K562 (cell line): Measurements from ENCODE around the gene SMC4. TPM values are rescaled to one million over a fixed set of nuclear protein-coding genes. Genes with fewer than 3 reads are reported as not detected.

Experiments used
- BMI1 ChIP-seq: fragments of 150-350 bp; IDR thresholded peaks from 2 replicates; pipeline ENCODE4 v1.6.1; 2014; ENCODE audit warnings: low read length
- NKRF ChIP-seq: fragments of 450-650 bp; IDR thresholded peaks from 2 replicates; pipeline ENCODE4 v1.6.1; 2016; ENCODE audit warnings: borderline replicate concordance
- TBL1XR1 ChIP-seq, 2 experiments: IDR thresholded peaks; 2 replicates each; pipeline ENCODE4 v1.6.1; 2012; ENCODE audit warnings: improper control_type of control experiment in 2 of 2, low read length in 2 of 2, mild to moderate bottlenecking in 1 of 2
- TOE1 ChIP-seq, 2 experiments: fragments of 450-650 bp in 1 of 2; sonication (generic) in 1 of 2; formaldehyde crosslinking in 1 of 2; IDR thresholded peaks; 2 replicates each; pipeline versions ENCODE4 v1.7.1 to v1.8.0; 2016 to 2022; ENCODE audit warnings: borderline replicate concordance in 2 of 2, mild to moderate bottlenecking in 2 of 2, antibody characterized with exemption in 1 of 2, inconsistent platforms in 1 of 2, low read depth in 1 of 2, missing genetic modification reagents in 1 of 2, moderate library complexity in 1 of 2
- ZNF253 ChIP-seq: fragments of 250-450 bp; sonication (Bioruptor Pico); conservative IDR thresholded peaks from 2 replicates; pipeline ENCODE4 v1.6.1; 2021; ENCODE audit warnings: mild to moderate bottlenecking
- microRNA counts: library from miRNA; unstranded; fragments of <30 nt; microRNA quantifications from one replicate; lab custom pipeline; 2016
- microRNA-seq: library from miRNA; unstranded; fragments of <30 nt; microRNA quantifications from one replicate; pipeline ENCODE4, GENCODE V29; 2018; ENCODE audit warnings: borderline microRNAs expressed
- polyA plus RNA-seq, 8 experiments: library from polyadenylated mRNA; depleted of rRNA in 4 of 8; stranded (reverse) in 5 of 8; unstranded in 3 of 8; fragments of >200 nt; fragmentation: Nextera tagmentation in 2 of 8; fragmentation: Illumina TruSeq in 1 of 8; extraction: Ambion mirVana in 2 of 8; extraction: Trizol in 1 of 8; gene quantifications; 2 replicates each; pipeline versions ENCODE4 v1.2.1 to v1.2.3, GENCODE V29; 2011 to 2014; ENCODE audit warnings: inconsistent platforms in 1 of 8, missing spikeins in 1 of 8
- small RNA-seq: library from RNA; depleted of rRNA; stranded (forward); fragments of <200 nt; gene quantifications from one replicate; pipeline ENCODE3, GENCODE V24; 2014
- total RNA-seq, 7 experiments: library from RNA; depleted of rRNA in 6 of 7; stranded (reverse); fragments of >200 nt in 6 of 7; fragmentation: Illumina TruSeq in 2 of 7; extraction: Trizol in 2 of 7; gene quantifications; 2 replicates each; pipeline versions ENCODE4 v1.2.1 to v1.2.3, GENCODE V29; 2011 to 2021; ENCODE audit warnings: low replicate concordance in 1 of 7

Gene SMC4
- total and polyA plus RNA-seq, 9 of the 15 experiments (the other 6 are each of a cell fraction or from before 2014, with no cell fraction given), result 87.9 to 347 (median 176) TPM

DNA sequence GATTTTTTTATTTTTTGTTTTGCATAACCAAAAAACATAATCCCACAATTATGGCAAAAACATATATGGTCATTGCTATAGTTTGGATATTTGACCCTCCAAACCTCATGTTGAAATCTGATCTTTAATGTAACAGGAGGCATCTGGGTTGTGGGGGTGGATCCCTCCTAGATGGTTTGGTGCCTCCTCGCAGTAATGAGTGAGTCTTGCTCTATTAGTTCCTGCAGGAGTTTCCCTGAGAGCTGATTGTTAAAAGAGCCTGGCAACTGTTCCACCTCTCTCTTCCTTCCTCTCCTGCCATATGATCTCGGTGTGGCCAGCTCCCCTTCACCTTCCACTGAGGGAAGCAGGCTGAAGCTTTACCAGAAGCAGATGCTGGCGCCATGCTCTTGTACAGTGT is 83.3 kb downstream of the SMC4 start (continued):
- TF ChIP-seq ZNF253 (CRISPR knock-in tag) (no peak), TOE1 (IDR thresholded peaks at IDR 0.05; ENCODE audit: borderline replicate concordance) (no peak), TOE1 (CRISPR knock-in tag; IDR thresholded peaks at IDR 0.05; ENCODE audit: borderline replicate concordance, low read depth) (no peak), TBL1XR1 (IDR thresholded peaks at IDR 0.05; ENCODE audit: low read length in 2 of 2) (no peak), NKRF (no peak), BMI1 (no peak)
- TF ChIP-seq, all 486 proteins: peak for 0

MicroRNA genes within 50 kb of the gene (microRNA counts, 767-probe panel; counts per million panel counts)
- microRNA hsa-miR-15b-5p (lab: Ali Mortazavi, UCI), result 7,856 counts per million, percentile 98 among the panel's probes with 10 or more counts

Small RNA genes lying within 50 kb of the gene (microRNA-seq; reads per million reads assigned to microRNA genes)
- gene MIR15B (656 reads per million, percentile 90 among the genes with 10 or more reads in this experiment), gene MIR16-2 (3,274 reads per million, percentile 96 among the genes with 10 or more reads in this experiment)

Small RNA genes lying within 50 kb of the gene (small RNA-seq; reads per million reads assigned to genes)
- gene MIR15B, result 99.6 reads per million, percentile 98 among the genes with 10 or more reads in this experiment
- 30.8 reads per million, percentile 97 among the genes with 10 or more reads in this experiment for gene MIR16-2
- gene RNU7-136P, result not detected

Other genes starting within 250 kb of the SMC4 start
- gene C3orf80, start 174.2 kb upstream of the SMC4 start, total RNA-seq (2014; rRNA removed), result 0.14 and 0.33 TPM in 2 replicates
- gene C3orf80, start 174.2 kb upstream of the SMC4 start, total RNA-seq (2014; rRNA removed; fragmentation: Illumina TruSeq; extraction: Trizol), result 0.07 and 0.13 TPM in 2 replicates
- gene C3orf80, start 174.2 kb upstream of the SMC4 start, total RNA-seq (2015; rRNA removed; fragmentation: Illumina TruSeq; extraction: Trizol), result 0.08 and 0.11 TPM in 2 replicates
- 0.60 and 0.75 TPM in 2 replicates for gene C3orf80, start 174.2 kb upstream of the SMC4 start, total RNA-seq (2021)
- gene C3orf80, start 174.2 kb upstream of the SMC4 start, polyA plus RNA-seq (2011; rRNA removed), result 0.07 and 0.16 TPM in 2 replicates
- 0.06 and 0.18 TPM in 2 replicates for gene C3orf80, start 174.2 kb upstream of the SMC4 start, polyA plus RNA-seq (2014; fragmentation: Illumina TruSeq; extraction: Trizol)
- under 1 TPM; 0.03 to 0.04 TPM for gene C3orf80, start 174.2 kb upstream of the SMC4 start, polyA plus RNA-seq (2014; fragmentation: Nextera tagmentation; extraction: Ambion mirVana)
- gene C3orf80, start 174.2 kb upstream of the SMC4 start, polyA plus RNA-seq (2014; rRNA removed), result 0.16 and 0.31 TPM in 2 replicates
- 7.5 and 9.5 TPM in 2 replicates for gene IFT80, start 425 bp upstream of the SMC4 start, total RNA-seq (2014; rRNA removed)
- gene IFT80, start 425 bp upstream of the SMC4 start, total RNA-seq (2014; rRNA removed; fragmentation: Illumina TruSeq; extraction: Trizol), result 18.7 and 22.0 TPM in 2 replicates
- gene IFT80, start 425 bp upstream of the SMC4 start, total RNA-seq (2015; rRNA removed; fragmentation: Illumina TruSeq; extraction: Trizol), result 17.0 and 17.6 TPM in 2 replicates
- gene IFT80, start 425 bp upstream of the SMC4 start, total RNA-seq (2021), result 13.2 and 13.4 TPM in 2 replicates
- gene IFT80, start 425 bp upstream of the SMC4 start, polyA plus RNA-seq (2011; rRNA removed), result 13.1 and 20.9 TPM in 2 replicates
- 13.6 and 16.4 TPM in 2 replicates for gene IFT80, start 425 bp upstream of the SMC4 start, polyA plus RNA-seq (2014; fragmentation: Illumina TruSeq; extraction: Trizol)
- gene IFT80, start 425 bp upstream of the SMC4 start, polyA plus RNA-seq (2014; fragmentation: Nextera tagmentation; extraction: Ambion mirVana), result 1 to 10 TPM; 6.7 to 7.2 TPM
- gene IFT80, start 425 bp upstream of the SMC4 start, polyA plus RNA-seq (2014; rRNA removed), result 14.3 and 21.1 TPM in 2 replicates
- gene TRIM59, start 50.1 kb downstream of the SMC4 start, total RNA-seq (2014; rRNA removed), result 20.7 and 22.7 TPM in 2 replicates
- 41.8 and 52.0 TPM in 2 replicates for gene TRIM59, start 50.1 kb downstream of the SMC4 start, total RNA-seq (2014; rRNA removed; fragmentation: Illumina TruSeq; extraction: Trizol)
- gene TRIM59, start 50.1 kb downstream of the SMC4 start, total RNA-seq (2015; rRNA removed; fragmentation: Illumina TruSeq; extraction: Trizol), result 34.8 and 35.6 TPM in 2 replicates
- gene TRIM59, start 50.1 kb downstream of the SMC4 start, total RNA-seq (2021), result 29.9 and 33.0 TPM in 2 replicates
- gene TRIM59, start 50.1 kb downstream of the SMC4 start, polyA plus RNA-seq (2011; rRNA removed), result 44.3 and 47.7 TPM in 2 replicates
- 29.8 and 35.5 TPM in 2 replicates for gene TRIM59, start 50.1 kb downstream of the SMC4 start, polyA plus RNA-seq (2014; fragmentation: Illumina TruSeq; extraction: Trizol)
- 100 to 1,000 TPM in 1 of 2 experiments, 10 to 100 TPM in 1; 34.1 to 101 TPM for gene TRIM59, start 50.1 kb downstream of the SMC4 start, polyA plus RNA-seq (2014; fragmentation: Nextera tagmentation; extraction: Ambion mirVana)
- gene TRIM59, start 50.1 kb downstream of the SMC4 start, polyA plus RNA-seq (2014; rRNA removed), result 16.4 and 16.8 TPM in 2 replicates
- 21.1 and 27.2 TPM in 2 replicates for gene KPNA4, start 165.9 kb downstream of the SMC4 start, total RNA-seq (2014; rRNA removed)
- 48.5 and 54.8 TPM in 2 replicates for gene KPNA4, start 165.9 kb downstream of the SMC4 start, total RNA-seq (2014; rRNA removed; fragmentation: Illumina TruSeq; extraction: Trizol)
- gene KPNA4, start 165.9 kb downstream of the SMC4 start, total RNA-seq (2015; rRNA removed; fragmentation: Illumina TruSeq; extraction: Trizol), result 48.2 and 53.6 TPM in 2 replicates
- 66.6 and 72.4 TPM in 2 replicates for gene KPNA4, start 165.9 kb downstream of the SMC4 start, total RNA-seq (2021)
- gene KPNA4, start 165.9 kb downstream of the SMC4 start, polyA plus RNA-seq (2011; rRNA removed), result 22.0 and 37.4 TPM in 2 replicates
- gene KPNA4, start 165.9 kb downstream of the SMC4 start, polyA plus RNA-seq (2014; fragmentation: Illumina TruSeq; extraction: Trizol), result 29.5 and 34.5 TPM in 2 replicates
- gene KPNA4, start 165.9 kb downstream of the SMC4 start, polyA plus RNA-seq (2014; fragmentation: Nextera tagmentation; extraction: Ambion mirVana), result 10 to 100 TPM; 13.9 to 21.0 TPM
- 19.2 and 20.6 TPM in 2 replicates for gene KPNA4, start 165.9 kb downstream of the SMC4 start, polyA plus RNA-seq (2014; rRNA removed)